ENCODE measurements around the gene LATS2. TPM values are rescaled to one million over a fixed set of nuclear protein-coding genes. Genes with fewer than 3 reads are reported as not detected.

Gene LATS2
- total RNA-seq, 4 donors from 2014 or later, result 8.5 to 32.5 (median 12.6) TPM

DNA sequence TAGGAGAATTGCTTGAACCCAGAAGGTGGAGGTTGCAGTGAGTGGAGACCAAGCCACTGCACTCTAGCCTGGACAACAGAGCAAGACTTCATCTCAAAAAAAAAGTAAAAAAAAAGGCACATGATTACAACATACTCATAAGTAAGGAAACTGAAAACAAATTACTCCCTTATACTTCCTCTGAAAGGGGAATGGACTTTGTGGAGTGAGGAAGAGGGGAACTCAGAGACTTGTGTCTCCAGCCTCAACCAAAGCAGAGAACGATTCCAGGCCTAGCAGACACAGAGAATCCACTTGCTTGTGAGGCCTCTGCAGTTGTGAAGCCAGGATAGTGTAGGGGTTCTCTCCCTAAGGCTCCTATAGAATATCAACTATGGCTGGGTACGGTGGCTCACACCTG, 4.3 kb upstream of the LATS2 start:
- Histone ChIP-seq H3K4me3 (no peak overlapping the region), H3K36me3 (no peaks in the 10 kb centered on the region), H3K27ac (no peak overlapping the region), H3K9me3 (no peaks in the 10 kb centered on the region), H3K4me1 (no peaks in the 10 kb centered on the region), H3K27me3 (no peaks in the 10 kb centered on the region)
- intact Hi-C loops (cut with DNase I; ENCODE audit: low total_unique reads), result no loop called here
- no peak for DNase-seq
- TF ChIP-seq, protein P1, sequence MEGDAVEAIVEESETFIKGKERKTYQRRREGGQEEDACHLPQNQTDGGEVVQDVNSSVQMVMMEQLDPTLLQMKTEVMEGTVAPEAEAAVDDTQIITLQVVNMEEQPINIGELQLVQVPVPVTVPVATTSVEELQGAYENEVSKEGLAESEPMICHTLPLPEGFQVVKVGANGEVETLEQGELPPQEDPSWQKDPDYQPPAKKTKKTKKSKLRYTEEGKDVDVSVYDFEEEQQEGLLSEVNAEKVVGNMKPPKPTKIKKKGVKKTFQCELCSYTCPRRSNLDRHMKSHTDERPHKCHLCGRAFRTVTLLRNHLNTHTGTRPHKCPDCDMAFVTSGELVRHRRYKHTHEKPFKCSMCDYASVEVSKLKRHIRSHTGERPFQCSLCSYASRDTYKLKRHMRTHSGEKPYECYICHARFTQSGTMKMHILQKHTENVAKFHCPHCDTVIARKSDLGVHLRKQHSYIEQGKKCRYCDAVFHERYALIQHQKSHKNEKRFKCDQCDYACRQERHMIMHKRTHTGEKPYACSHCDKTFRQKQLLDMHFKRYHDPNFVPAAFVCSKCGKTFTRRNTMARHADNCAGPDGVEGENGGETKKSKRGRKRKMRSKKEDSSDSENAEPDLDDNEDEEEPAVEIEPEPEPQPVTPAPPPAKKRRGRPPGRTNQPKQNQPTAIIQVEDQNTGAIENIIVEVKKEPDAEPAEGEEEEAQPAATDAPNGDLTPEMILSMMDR (IDR thresholded peaks at IDR 0.05), result no peak
- TF ChIP-seq POLR2A (IDR thresholded peaks at IDR 0.05), result no peak

DNA sequence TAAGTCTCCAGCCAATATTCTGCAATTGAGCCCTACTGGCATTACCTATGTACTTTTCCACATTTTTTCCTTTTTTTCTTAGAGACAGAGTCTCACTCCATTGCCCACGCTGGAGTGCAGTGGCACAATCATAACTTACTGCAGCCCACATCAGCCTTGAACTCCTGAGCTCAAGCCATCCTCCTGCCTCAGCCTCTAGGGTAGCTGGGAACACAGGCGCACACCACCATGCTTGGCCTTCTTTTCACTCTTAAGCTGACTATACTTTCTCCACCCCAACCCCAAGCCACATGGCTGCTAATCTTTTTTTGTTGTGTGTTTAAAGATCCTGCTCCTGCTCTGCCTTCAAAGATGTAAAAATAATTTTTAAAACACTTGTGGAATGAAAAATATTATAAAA, 1.6 kb upstream of the LATS2 start:
- peaks cover 3 to 9% of the 10 kb centered on the region in 2 donors for H3K4me1 ChIP-seq
- no peaks in the 10 kb centered on the region for H3K36me3 ChIP-seq
- no peak for DNase-seq
- intact Hi-C loops (cut with DNase I; ENCODE audit: low total_unique reads), result no loop called here
- H3K27ac ChIP-seq, result no peak overlapping the region
- H3K4me3 ChIP-seq, result no peak overlapping the region
- H3K9me3 ChIP-seq, result no peaks in the 10 kb centered on the region
- TF ChIP-seq, protein P1 (IDR thresholded peaks at IDR 0.05), result no peak
- TF ChIP-seq POLR2A (IDR thresholded peaks at IDR 0.05), result no peak
- no peaks in the 10 kb centered on the region for H3K27me3 ChIP-seq

GRCh38 chr13:21060338-21061028, 903 bp downstream of the LATS2 start:
- H3K4me3 ChIP-seq, result peak overlapping the region; percentile 87 to 92
- DNase-seq, result peak; percentile 54 to 64
- peak in 1 of 2 donors; percentile 39 for TF ChIP-seq POLR2A (IDR thresholded peaks at IDR 0.05)
- TF ChIP-seq, protein P1 (IDR thresholded peaks at IDR 0.05), result no peak
- intact Hi-C loops (cut with DNase I; ENCODE audit: low total_unique reads), result no loop called here
- no peaks in the 10 kb centered on the region for H3K36me3 ChIP-seq
- H3K4me1 ChIP-seq, result peaks cover 3 to 16% of the 10 kb centered on the region in 2 donors
- H3K27ac ChIP-seq, result peak overlapping the region; percentile 100
- H3K9me3 ChIP-seq, result no peaks in the 10 kb centered on the region
- no peaks in the 10 kb centered on the region for H3K27me3 ChIP-seq

GRCh38 chr13:21059641-21060337, 1.6 kb downstream of the LATS2 start:
- peak overlapping the region; percentile 100 for H3K27ac ChIP-seq
- H3K9me3 ChIP-seq, result no peaks in the 10 kb centered on the region
- TF ChIP-seq, protein P1 (IDR thresholded peaks at IDR 0.05), result no peak
- no peak for TF ChIP-seq POLR2A (IDR thresholded peaks at IDR 0.05)
- no peaks in the 10 kb centered on the region for H3K36me3 ChIP-seq
- peak overlapping the region; percentile 87 to 92 for H3K4me3 ChIP-seq
- peaks cover 3 to 22% of the 10 kb centered on the region in 2 donors for H3K4me1 ChIP-seq
- no peaks in the 10 kb centered on the region for H3K27me3 ChIP-seq
- intact Hi-C loops (cut with DNase I; ENCODE audit: low total_unique reads), result no loop called here
- peak in 1 of 2 donors; percentile 32 for DNase-seq

DNA sequence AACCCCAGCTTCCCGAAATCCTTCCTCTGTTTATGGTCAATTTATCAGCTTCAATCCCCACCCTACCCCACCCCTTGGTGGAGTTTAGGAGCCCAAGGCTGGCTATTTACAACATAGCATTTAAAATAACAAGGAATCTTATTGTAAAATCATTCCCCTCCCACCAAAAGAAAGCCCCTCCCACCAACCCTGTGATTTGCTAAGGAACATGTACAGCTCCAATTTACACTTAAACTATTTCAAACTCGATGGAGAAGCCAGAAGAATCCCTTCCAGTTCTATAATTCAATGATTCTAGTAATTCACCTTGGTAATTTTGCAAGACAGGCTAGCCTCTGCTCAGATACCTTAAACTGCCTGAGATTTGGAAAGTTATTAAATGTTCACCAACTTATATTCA, 3.0 kb downstream of the LATS2 start:
- no peaks in the 10 kb centered on the region for H3K27me3 ChIP-seq
- no peaks in the 10 kb centered on the region for H3K36me3 ChIP-seq
- no peak for TF ChIP-seq POLR2A (IDR thresholded peaks at IDR 0.05)
- TF ChIP-seq, protein P1 (IDR thresholded peaks at IDR 0.05), result no peak
- peak overlapping the region in 1 of 2 donors; percentile 16 for H3K27ac ChIP-seq
- no peaks in the 10 kb centered on the region for H3K9me3 ChIP-seq
- H3K4me3 ChIP-seq, result no peak overlapping the region
- intact Hi-C loops (cut with DNase I; ENCODE audit: low total_unique reads), result no loop called here
- no peak for DNase-seq
- H3K4me1 ChIP-seq, result peaks cover 3 to 22% of the 10 kb centered on the region in 2 donors

Data from uterus (tissue), 4 donors.